HepG2 (cell line): Measurements from ENCODE around the gene SLC35F6. TPM values are rescaled to one million over a fixed set of nuclear protein-coding genes. Genes with fewer than 3 reads are reported as not detected.

Experiments used
- CHD2 ChIP-seq: IDR thresholded peaks from 2 replicates; pipeline ENCODE4 v1.6.1; 2011; ENCODE audit warnings: low read depth, low read length, improper control_type of control experiment
- DNMT1 ChIP-seq: sonication (generic); formaldehyde crosslinking; IDR thresholded peaks from 2 replicates; pipeline ENCODE4 v1.5.1; 2020; ENCODE audit warnings: mild to moderate bottlenecking, missing genetic modification reagents
- HNRNPUL1 ChIP-seq: fragments of 200-400 bp; formaldehyde crosslinking; IDR thresholded peaks from 2 replicates; pipeline ENCODE4 v1.6.1; 2017; ENCODE audit warnings: low read depth, mild to moderate bottlenecking, low read length, moderate library complexity
- KAT7 ChIP-seq: IDR thresholded peaks from 2 replicates; pipeline ENCODE4 v1.6.1; 2018; ENCODE audit warnings: borderline replicate concordance, missing compliant biosample characterization
- NKX3-1 ChIP-seq: sonication (generic); formaldehyde crosslinking; IDR thresholded peaks from 2 replicates; pipeline ENCODE4 v1.5.0; 2020; ENCODE audit warnings: missing genetic modification reagents
- RAD51 ChIP-seq: fragments of 450-650 bp; IDR thresholded peaks from 2 replicates; pipeline ENCODE4 v1.6.1; 2016; ENCODE audit warnings: borderline replicate concordance
- REPIN1 ChIP-seq: sonication (generic); formaldehyde crosslinking; IDR thresholded peaks from 2 replicates; pipeline ENCODE4 v1.8.0; 2022; ENCODE audit warnings: missing genetic modification reagents, low read depth, mild to moderate bottlenecking, borderline replicate concordance
- SRSF9 ChIP-seq: fragments of 200-400 bp; formaldehyde crosslinking; IDR thresholded peaks from 2 replicates; pipeline ENCODE4 v1.6.1; 2018; ENCODE audit warnings: borderline replicate concordance, mild to moderate bottlenecking, low read depth, low read length; ENCODE audit not compliant: insufficient read depth, poor library complexity, severe bottlenecking
- TCF7L2 ChIP-seq: IDR thresholded peaks from 2 replicates; pipeline ENCODE4 v1.6.1; 2011; ENCODE audit warnings: mild to moderate bottlenecking, low read depth, low read length, moderate library complexity
- ZC3H13 ChIP-seq: sonication (generic); formaldehyde crosslinking; IDR thresholded peaks from 2 replicates; pipeline ENCODE4 v1.8.1; 2023; ENCODE audit warnings: mild to moderate bottlenecking, missing genetic modification reagents, moderate library complexity
- ZNF101 ChIP-seq: sonication (generic); formaldehyde crosslinking; IDR thresholded peaks from 2 replicates; pipeline ENCODE4 v1.4.0; 2020; ENCODE audit warnings: mild to moderate bottlenecking, low read depth, missing genetic modification reagents, borderline replicate concordance
- ZNF235 ChIP-seq: sonication (generic); formaldehyde crosslinking; IDR thresholded peaks from 2 replicates; pipeline ENCODE4 v1.8.1; 2023; ENCODE audit warnings: mild to moderate bottlenecking, missing genetic modification reagents, borderline replicate concordance
- ZNF598 ChIP-seq: sonication (generic); formaldehyde crosslinking; IDR thresholded peaks from 2 replicates; pipeline ENCODE4 v1.5.1; 2020; ENCODE audit warnings: mild to moderate bottlenecking, missing genetic modification reagents, borderline replicate concordance
- ZNF776 ChIP-seq: sonication (generic); formaldehyde crosslinking; IDR thresholded peaks from 2 replicates; pipeline ENCODE4 v1.4.0; 2020; ENCODE audit warnings: mild to moderate bottlenecking, missing genetic modification reagents
- ZNF879 ChIP-seq: sonication (generic); formaldehyde crosslinking; IDR thresholded peaks from 2 replicates; pipeline ENCODE4 v1.8.1; 2023; ENCODE audit warnings: missing genetic modification reagents
- polyA plus RNA-seq, 8 experiments: library from polyadenylated mRNA; depleted of rRNA in 3 of 8; stranded (reverse) in 7 of 8; unstranded in 1 of 8; fragments of >200 nt; fragmentation: Illumina TruSeq in 4 of 8; extraction: Trizol in 4 of 8; gene quantifications; 2 replicates each; pipeline versions ENCODE4 v1.2.1 to v1.2.3, GENCODE V29; 2011 to 2016; ENCODE audit warnings: low read depth in 4 of 8, missing spikeins in 1 of 8, mixed read lengths in 1 of 8; ENCODE audit not compliant: insufficient read depth in 1 of 8
- total RNA-seq, 5 experiments: library from RNA; depleted of rRNA; stranded (reverse); fragments of >200 nt; fragmentation: Illumina TruSeq; extraction: Trizol; gene quantifications; 2 replicates each; pipeline ENCODE4 v1.2.3, GENCODE V29; 2016; ENCODE audit warnings: low read depth in 1 of 5
- TF ChIP-seq, protein P1 (sequence below): IDR thresholded peaks from 2 replicates; pipeline ENCODE4 v1.6.1; 2016; ENCODE audit warnings: missing compliant biosample characterization, missing genetic modification reagents, borderline replicate concordance
- TF ChIP-seq, protein P2 (sequence below): sonication (generic); formaldehyde crosslinking; IDR thresholded peaks from 2 replicates; pipeline ENCODE4 v1.5.0; 2020; ENCODE audit warnings: missing genetic modification reagents
- TF ChIP-seq, protein P3 (sequence below): sonication (generic); formaldehyde crosslinking; IDR thresholded peaks from 2 replicates; pipeline ENCODE4 v1.5.0; 2020; ENCODE audit warnings: missing genetic modification reagents
- TF ChIP-seq, protein P4 (sequence below): sonication (generic); IDR thresholded peaks from 2 replicates; pipeline ENCODE4 v1.6.1; 2016; ENCODE audit warnings: low read depth, borderline replicate concordance
- TF ChIP-seq, protein P5 (sequence below), 2 experiments: sonication (generic) in 1 of 2; formaldehyde crosslinking in 1 of 2; IDR thresholded peaks; 2 replicates each; pipeline versions ENCODE4 v1.5.1 to v1.6.1; 2011 to 2020; ENCODE audit warnings: borderline replicate concordance in 1 of 2, low read depth in 1 of 2, low read length in 1 of 2, mild to moderate bottlenecking in 1 of 2, missing genetic modification reagents in 1 of 2, moderate library complexity in 1 of 2
- TF ChIP-seq, protein P6 (sequence below): sonication (generic); formaldehyde crosslinking; IDR thresholded peaks from 2 replicates; pipeline ENCODE4 v1.9.0; 2021; ENCODE audit warnings: missing genetic modification reagents, borderline replicate concordance

Gene SLC35F6
- total and polyA plus RNA-seq, 2 of the 13 experiments (the other 11 are each of a cell fraction or from before 2014, with no cell fraction given) = 15.2 to 21.2 TPM

DNA sequence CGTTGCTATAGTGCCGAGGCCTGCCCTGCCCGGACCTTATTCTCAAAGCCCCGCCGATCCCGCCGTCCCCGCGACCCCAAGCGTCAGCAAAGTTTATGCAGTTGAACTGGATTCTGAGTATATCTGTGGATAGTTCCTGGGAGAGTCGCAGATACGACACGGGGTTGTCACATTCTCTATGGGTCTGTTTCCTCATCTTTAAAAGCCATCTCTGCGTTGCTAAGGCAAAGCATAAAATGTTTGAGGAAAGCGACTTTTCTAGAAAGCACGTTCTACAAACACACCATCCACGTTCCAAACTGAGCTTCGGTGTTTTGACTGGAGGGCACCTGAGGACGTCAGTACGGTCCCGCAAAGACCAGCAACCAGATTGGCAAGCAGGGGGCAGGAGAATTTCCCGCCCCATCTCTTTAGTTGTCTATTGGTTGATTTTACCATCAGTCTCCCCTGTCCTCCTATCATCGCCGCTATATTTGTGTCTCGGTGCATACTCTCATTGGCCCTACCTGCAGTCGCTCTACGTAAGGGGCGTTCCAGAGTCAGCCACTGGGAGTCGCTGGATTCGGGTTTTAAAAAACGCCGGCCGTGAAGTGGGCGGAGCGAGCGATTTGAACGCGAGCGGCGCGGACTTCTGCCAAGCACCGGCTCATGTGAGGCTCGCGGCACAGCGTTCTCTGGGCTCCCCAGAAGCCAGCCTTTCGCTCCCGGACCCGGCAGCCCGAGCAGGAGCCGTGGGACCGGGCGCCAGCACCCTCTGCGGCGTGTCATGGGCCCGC, 21.5 kb downstream of the SLC35F6 start, which contains the start of gene CENPA (continued):
- TF ChIP-seq KAT7 (CRISPR knock-in tag) = peak; percentile 38; the same call in 1 of the 2 replicates
- no peak for TF ChIP-seq HNRNPUL1
- peak; percentile 98 for TF ChIP-seq ZC3H13 (CRISPR knock-in tag)
- TF ChIP-seq ZNF235 (CRISPR knock-in tag) = no peak; the same call in 1 of the 2 replicates
- TF ChIP-seq, protein P1, sequence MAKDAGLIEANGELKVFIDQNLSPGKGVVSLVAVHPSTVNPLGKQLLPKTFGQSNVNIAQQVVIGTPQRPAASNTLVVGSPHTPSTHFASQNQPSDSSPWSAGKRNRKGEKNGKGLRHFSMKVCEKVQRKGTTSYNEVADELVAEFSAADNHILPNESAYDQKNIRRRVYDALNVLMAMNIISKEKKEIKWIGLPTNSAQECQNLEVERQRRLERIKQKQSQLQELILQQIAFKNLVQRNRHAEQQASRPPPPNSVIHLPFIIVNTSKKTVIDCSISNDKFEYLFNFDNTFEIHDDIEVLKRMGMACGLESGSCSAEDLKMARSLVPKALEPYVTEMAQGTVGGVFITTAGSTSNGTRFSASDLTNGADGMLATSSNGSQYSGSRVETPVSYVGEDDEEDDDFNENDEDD = peak; percentile 99
- TF ChIP-seq ZNF101 (CRISPR knock-in tag) = 0 out of 2 replicates have a peak, but pooled peaks have one; percentile 90
- TF ChIP-seq, protein P2, sequence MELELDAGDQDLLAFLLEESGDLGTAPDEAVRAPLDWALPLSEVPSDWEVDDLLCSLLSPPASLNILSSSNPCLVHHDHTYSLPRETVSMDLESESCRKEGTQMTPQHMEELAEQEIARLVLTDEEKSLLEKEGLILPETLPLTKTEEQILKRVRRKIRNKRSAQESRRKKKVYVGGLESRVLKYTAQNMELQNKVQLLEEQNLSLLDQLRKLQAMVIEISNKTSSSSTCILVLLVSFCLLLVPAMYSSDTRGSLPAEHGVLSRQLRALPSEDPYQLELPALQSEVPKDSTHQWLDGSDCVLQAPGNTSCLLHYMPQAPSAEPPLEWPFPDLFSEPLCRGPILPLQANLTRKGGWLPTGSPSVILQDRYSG (CRISPR knock-in tag) = peak; percentile 77; the same call in 1 of the 2 replicates
- TF ChIP-seq ZNF598 = peak; percentile 92
- TF ChIP-seq, protein P3, sequence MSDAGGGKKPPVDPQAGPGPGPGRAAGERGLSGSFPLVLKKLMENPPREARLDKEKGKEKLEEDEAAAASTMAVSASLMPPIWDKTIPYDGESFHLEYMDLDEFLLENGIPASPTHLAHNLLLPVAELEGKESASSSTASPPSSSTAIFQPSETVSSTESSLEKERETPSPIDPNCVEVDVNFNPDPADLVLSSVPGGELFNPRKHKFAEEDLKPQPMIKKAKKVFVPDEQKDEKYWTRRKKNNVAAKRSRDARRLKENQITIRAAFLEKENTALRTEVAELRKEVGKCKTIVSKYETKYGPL (CRISPR knock-in tag) = peak; percentile 94
- TF ChIP-seq, protein P4, sequence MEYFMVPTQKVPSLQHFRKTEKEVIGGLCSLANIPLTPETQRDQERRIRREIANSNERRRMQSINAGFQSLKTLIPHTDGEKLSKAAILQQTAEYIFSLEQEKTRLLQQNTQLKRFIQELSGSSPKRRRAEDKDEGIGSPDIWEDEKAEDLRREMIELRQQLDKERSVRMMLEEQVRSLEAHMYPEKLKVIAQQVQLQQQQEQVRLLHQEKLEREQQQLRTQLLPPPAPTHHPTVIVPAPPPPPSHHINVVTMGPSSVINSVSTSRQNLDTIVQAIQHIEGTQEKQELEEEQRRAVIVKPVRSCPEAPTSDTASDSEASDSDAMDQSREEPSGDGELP = no peak
- TF ChIP-seq, protein P5, sequence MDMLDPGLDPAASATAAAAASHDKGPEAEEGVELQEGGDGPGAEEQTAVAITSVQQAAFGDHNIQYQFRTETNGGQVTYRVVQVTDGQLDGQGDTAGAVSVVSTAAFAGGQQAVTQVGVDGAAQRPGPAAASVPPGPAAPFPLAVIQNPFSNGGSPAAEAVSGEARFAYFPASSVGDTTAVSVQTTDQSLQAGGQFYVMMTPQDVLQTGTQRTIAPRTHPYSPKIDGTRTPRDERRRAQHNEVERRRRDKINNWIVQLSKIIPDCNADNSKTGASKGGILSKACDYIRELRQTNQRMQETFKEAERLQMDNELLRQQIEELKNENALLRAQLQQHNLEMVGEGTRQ (IDR thresholded peaks at IDR 0.05; ENCODE audit: low read depth, low read length) = no peak
- TF ChIP-seq, protein P5 (CRISPR knock-in tag; IDR thresholded peaks at IDR 0.05; ENCODE audit: borderline replicate concordance) = no peak; the same call in 1 of the 2 replicates
- peak; percentile 55; the same call in 1 of the 2 replicates for TF ChIP-seq DNMT1
- TF ChIP-seq ZNF776 (CRISPR knock-in tag) = peak; percentile 92; the same call in 1 of the 2 replicates
- peak; percentile 75; the same call in 1 of the 2 replicates for TF ChIP-seq CHD2
- TF ChIP-seq, protein P6, sequence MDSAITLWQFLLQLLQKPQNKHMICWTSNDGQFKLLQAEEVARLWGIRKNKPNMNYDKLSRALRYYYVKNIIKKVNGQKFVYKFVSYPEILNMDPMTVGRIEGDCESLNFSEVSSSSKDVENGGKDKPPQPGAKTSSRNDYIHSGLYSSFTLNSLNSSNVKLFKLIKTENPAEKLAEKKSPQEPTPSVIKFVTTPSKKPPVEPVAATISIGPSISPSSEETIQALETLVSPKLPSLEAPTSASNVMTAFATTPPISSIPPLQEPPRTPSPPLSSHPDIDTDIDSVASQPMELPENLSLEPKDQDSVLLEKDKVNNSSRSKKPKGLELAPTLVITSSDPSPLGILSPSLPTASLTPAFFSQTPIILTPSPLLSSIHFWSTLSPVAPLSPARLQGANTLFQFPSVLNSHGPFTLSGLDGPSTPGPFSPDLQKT (CRISPR knock-in tag) = peak; percentile 78; the same call in 1 of the 2 replicates
- TF ChIP-seq SRSF9 = no peak
- TF ChIP-seq RAD51 = no peak
- no peak for TF ChIP-seq TCF7L2
- TF ChIP-seq REPIN1 (CRISPR knock-in tag) = peak; percentile 95
- TF ChIP-seq ZNF879 = peak; percentile 98
- peak; percentile 99 for TF ChIP-seq NKX3-1
